WTC11 (cell line): Measurements from ENCODE around the gene MSANTD4. TPM values are rescaled to one million over a fixed set of nuclear protein-coding genes. Genes with fewer than 3 reads are reported as not detected.
A peak's percentile ranks its signal among the peaks of the same experiment; 100 is the strongest.

Experiments
- CBFB ChIP-seq: sonication (generic); formaldehyde crosslinking; IDR thresholded peaks from 2 replicates; pipeline ENCODE4 v1.8.1; 2022; ENCODE audit warnings: mild to moderate bottlenecking, low read depth, missing genetic modification reagents
- CREM ChIP-seq: sonication (generic); formaldehyde crosslinking; IDR thresholded peaks from 2 replicates; pipeline ENCODE4 v1.8.1; 2022; ENCODE audit warnings: mild to moderate bottlenecking, missing genetic modification reagents, moderate library complexity
- E2F5 ChIP-seq: sonication (generic); formaldehyde crosslinking; IDR thresholded peaks from 2 replicates; pipeline ENCODE4 v1.8.1; 2022; ENCODE audit warnings: mild to moderate bottlenecking, moderate library complexity, missing genetic modification reagents
- ERG ChIP-seq: fragments of 250-450 bp; sonication (Bioruptor Pico); IDR thresholded peaks from 2 replicates; pipeline ENCODE4 v1.8.0; 2021; ENCODE audit warnings: mild to moderate bottlenecking
- ESRRA ChIP-seq: sonication (generic); formaldehyde crosslinking; IDR thresholded peaks from 2 replicates; pipeline ENCODE4 v1.8.1; 2022; ENCODE audit warnings: mild to moderate bottlenecking, missing genetic modification reagents, borderline replicate concordance
- GABPB1 ChIP-seq: sonication (generic); formaldehyde crosslinking; IDR thresholded peaks from 2 replicates; pipeline ENCODE4 v1.8.1; 2023; ENCODE audit warnings: mild to moderate bottlenecking, missing genetic modification reagents
- GRHL2 ChIP-seq: fragments of 250-450 bp; sonication (Bioruptor Pico); IDR thresholded peaks from 2 replicates; pipeline ENCODE4 v1.8.0; 2022; ENCODE audit warnings: mild to moderate bottlenecking, moderate library complexity; ENCODE audit not compliant: insufficient replicate concordance, severe bottlenecking
- JAZF1 ChIP-seq: fragments of 250-450 bp; sonication (Bioruptor Pico); IDR thresholded peaks from 2 replicates; pipeline ENCODE4 v1.9.0; 2021; ENCODE audit warnings: moderate library complexity, mild to moderate bottlenecking, inconsistent platforms
- KAT7 ChIP-seq: sonication (generic); formaldehyde crosslinking; IDR thresholded peaks from 2 replicates; pipeline ENCODE4 v1.8.1; 2023; ENCODE audit warnings: missing genetic modification reagents, mild to moderate bottlenecking, borderline replicate concordance
- MLX ChIP-seq: sonication (generic); formaldehyde crosslinking; IDR thresholded peaks from 2 replicates; pipeline ENCODE4 v1.8.1; 2023; ENCODE audit warnings: mild to moderate bottlenecking, missing genetic modification reagents, moderate library complexity
- MYBL2 ChIP-seq: sonication (generic); formaldehyde crosslinking; IDR thresholded peaks from 2 replicates; pipeline ENCODE4 v1.8.1; 2023; ENCODE audit warnings: mild to moderate bottlenecking, moderate library complexity, missing genetic modification reagents
- NR2C2 ChIP-seq: sonication (generic); formaldehyde crosslinking; IDR thresholded peaks from 2 replicates; pipeline ENCODE4 v1.8.0; 2022; ENCODE audit warnings: mild to moderate bottlenecking, missing genetic modification reagents
- PRDM15 ChIP-seq: sonication (generic); formaldehyde crosslinking; IDR thresholded peaks from 2 replicates; pipeline ENCODE4 v1.8.0; 2022; ENCODE audit warnings: missing genetic modification reagents
- PRRX2 ChIP-seq: fragments of 250-450 bp; sonication (Bioruptor Pico); IDR thresholded peaks from 2 replicates; pipeline ENCODE4 v1.8.0; 2021; ENCODE audit warnings: mild to moderate bottlenecking
- RELA ChIP-seq: sonication (generic); formaldehyde crosslinking; IDR thresholded peaks from 2 replicates; pipeline ENCODE4 v1.8.1; 2022; ENCODE audit warnings: missing genetic modification reagents, mild to moderate bottlenecking, borderline replicate concordance
- RORB ChIP-seq: fragments of 250-450 bp; sonication (Bioruptor Pico); IDR thresholded peaks from 2 replicates; pipeline ENCODE4 v1.9.0; 2021; ENCODE audit warnings: mild to moderate bottlenecking
- USF1 ChIP-seq: sonication (generic); formaldehyde crosslinking; IDR thresholded peaks from 2 replicates; pipeline ENCODE4 v1.8.0; 2022; ENCODE audit warnings: mild to moderate bottlenecking, missing genetic modification reagents
- ZNF138 ChIP-seq: sonication (generic); formaldehyde crosslinking; conservative IDR thresholded peaks from 2 replicates; pipeline ENCODE4 v1.8.1; 2022; ENCODE audit warnings: mild to moderate bottlenecking, moderate library complexity, missing genetic modification reagents
- ZNF219 ChIP-seq: sonication (generic); formaldehyde crosslinking; IDR thresholded peaks from 2 replicates; pipeline ENCODE4 v1.8.0; 2023; ENCODE audit warnings: missing genetic modification reagents, mild to moderate bottlenecking, borderline replicate concordance
- ZNF263 ChIP-seq: sonication (generic); formaldehyde crosslinking; IDR thresholded peaks from 2 replicates; pipeline ENCODE4 v1.8.1; 2022; ENCODE audit warnings: low read depth, mild to moderate bottlenecking, moderate library complexity, missing genetic modification reagents
- ZNF416 ChIP-seq: fragments of 250-450 bp; sonication (Bioruptor Pico); IDR thresholded peaks from 2 replicates; pipeline ENCODE4 v1.9.0; 2021; ENCODE audit warnings: mild to moderate bottlenecking, inconsistent platforms
- ZNF532 ChIP-seq: fragments of 250-450 bp; sonication (Bioruptor Pico); IDR thresholded peaks from 2 replicates; pipeline ENCODE4 v1.9.0; 2021; ENCODE audit warnings: mild to moderate bottlenecking, borderline replicate concordance
- total RNA-seq: library from RNA; stranded (reverse); gene quantifications from 3 replicates; pipeline ENCODE4 v1.2.3, GENCODE V29; 2021
- TF ChIP-seq, protein P1 (sequence below): sonication (generic); formaldehyde crosslinking; IDR thresholded peaks from 2 replicates; pipeline ENCODE4 v1.8.0; 2022; ENCODE audit warnings: mild to moderate bottlenecking, missing genetic modification reagents

The MSANTD4 gene
- total RNA-seq, 1 experiment from 2014 or later: 22.0 TPM

DNA sequence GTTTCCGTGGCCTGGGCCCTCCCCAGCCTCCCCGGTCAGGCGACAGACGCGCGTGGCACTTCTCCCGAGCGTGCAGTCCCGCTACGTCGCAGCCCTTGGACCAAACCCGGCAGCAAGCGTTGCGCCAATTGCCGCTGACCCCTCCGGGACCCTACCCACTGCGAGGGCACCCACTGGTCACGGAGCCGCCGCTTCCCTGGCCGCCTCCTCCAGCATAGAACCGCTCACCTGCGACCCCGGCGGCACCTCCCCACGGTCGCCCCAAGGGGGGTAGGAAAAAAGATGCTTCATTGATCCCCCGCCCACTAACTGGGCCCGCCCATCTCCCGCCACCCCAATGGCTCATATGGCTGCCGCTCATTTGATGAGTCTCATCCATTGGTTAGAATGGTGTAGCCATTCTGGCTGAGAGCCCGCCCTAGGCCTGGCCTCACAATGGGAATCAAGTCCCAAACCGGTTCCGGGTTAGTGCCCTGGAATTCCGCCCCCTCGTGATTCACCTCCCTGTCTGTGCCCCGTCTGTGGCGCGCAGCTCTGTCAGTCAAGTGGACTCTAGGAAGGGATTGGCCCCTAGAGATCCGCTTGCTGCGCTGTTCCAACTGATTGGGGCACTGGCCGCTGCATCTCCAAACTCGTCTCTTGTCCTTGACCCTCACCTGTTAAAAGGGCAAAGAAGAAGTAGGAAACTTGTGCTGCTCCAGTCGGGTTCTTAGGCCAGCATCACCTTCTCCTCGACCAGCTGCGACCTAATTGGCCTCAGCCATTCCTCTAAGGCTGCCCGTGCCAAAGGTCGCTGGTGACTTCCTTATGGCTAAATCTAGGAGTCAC lies at the start of gene MSANTD4 (continued):
- TF ChIP-seq PRDM15 (CRISPR knock-in tag) (no peak), RORB (no peak), GABPB1 (CRISPR knock-in tag) (no peak; the same call in 1 of the 2 replicates), ZNF138 (CRISPR knock-in tag) (no peak; the same call in 1 of the 2 replicates), USF1 (CRISPR knock-in tag) (no peak; the same call in 1 of the 2 replicates), ERG (no peak), KAT7 (CRISPR knock-in tag) (0 out of 2 replicates have a peak, but pooled peaks have one; percentile 40), ESRRA (CRISPR knock-in tag) (no peak; the same call in 1 of the 2 replicates), ZNF532 (CRISPR knock-in tag) (no peak), E2F5 (CRISPR knock-in tag) (no peak), MLX (no peak), ZNF263 (CRISPR knock-in tag) (no peak), CBFB (CRISPR knock-in tag) (0 out of 2 replicates have a peak, but pooled peaks have one; percentile 31), NR2C2 (CRISPR knock-in tag) (peak; percentile 92), GRHL2 (CRISPR knock-in tag) (no peak), RELA (CRISPR knock-in tag) (no peak), PRRX2 (CRISPR knock-in tag) (no peak), ZNF416 (no peak), CREM (CRISPR knock-in tag) (peak; percentile 72; the same call in 1 of the 2 replicates), MYBL2 (CRISPR knock-in tag) (no peak), ZNF219 (CRISPR knock-in tag) (no peak), JAZF1 (no peak)
- TF ChIP-seq, protein P1, sequence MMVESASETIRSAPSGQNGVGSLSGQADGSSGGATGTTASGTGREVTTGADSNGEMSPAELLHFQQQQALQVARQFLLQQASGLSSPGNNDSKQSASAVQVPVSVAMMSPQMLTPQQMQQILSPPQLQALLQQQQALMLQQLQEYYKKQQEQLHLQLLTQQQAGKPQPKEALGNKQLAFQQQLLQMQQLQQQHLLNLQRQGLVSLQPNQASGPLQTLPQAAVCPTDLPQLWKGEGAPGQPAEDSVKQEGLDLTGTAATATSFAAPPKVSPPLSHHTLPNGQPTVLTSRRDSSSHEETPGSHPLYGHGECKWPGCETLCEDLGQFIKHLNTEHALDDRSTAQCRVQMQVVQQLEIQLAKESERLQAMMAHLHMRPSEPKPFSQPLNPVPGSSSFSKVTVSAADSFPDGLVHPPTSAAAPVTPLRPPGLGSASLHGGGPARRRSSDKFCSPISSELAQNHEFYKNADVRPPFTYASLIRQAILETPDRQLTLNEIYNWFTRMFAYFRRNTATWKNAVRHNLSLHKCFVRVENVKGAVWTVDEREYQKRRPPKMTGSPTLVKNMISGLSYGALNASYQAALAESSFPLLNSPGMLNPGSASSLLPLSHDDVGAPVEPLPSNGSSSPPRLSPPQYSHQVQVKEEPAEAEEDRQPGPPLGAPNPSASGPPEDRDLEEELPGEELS (CRISPR knock-in tag): no peak; the same call in 1 of the 2 replicates
